Dermis blood vessel endothelial cell (primary cell): Measurements from ENCODE around the gene GID8. TPM values are rescaled to one million over a fixed set of nuclear protein-coding genes. Genes with fewer than 3 reads are reported as not detected.

Source experiments
- DNase-seq: peaks from one replicate; pipeline ENCODE4 v3.0.0; 2010
- total RNA-seq: library from RNA; depleted of rRNA; stranded (reverse); fragments of >200 nt; gene quantifications from 2 replicates; pipeline ENCODE4 v1.2.3, GENCODE V29; 2014

Gene GID8
- 43.4 and 43.7 TPM in 2 replicates for total RNA-seq

GRCh38 chr20:62938105-62938888 is at the start of gene GID8:
TSS of gene GID8 (plus strand) at chr20:62938147. CDS start at chr20:62941503, 3,356 bp downstream.
- peak; percentile 67 for DNase-seq

- DNase-seq: no peak
Measured at GRCh38 chr20:62888406-62888805, 49.5 kb upstream of the GID8 start.

GRCh38 chr20:62888910-62889309 is 49.0 kb upstream of the GID8 start:
- no peak for DNase-seq

- DNase-seq: no peak
Measured at GRCh38 chr20:62889411-62889810, 48.5 kb upstream of the GID8 start.

- no peak for DNase-seq
Measured at GRCh38 chr20:62889871-62890270, 48.1 kb upstream of the GID8 start.

GRCh38 chr20:62890444-62890843 is 47.5 kb upstream of the GID8 start:
- no peak for DNase-seq

GRCh38 chr20:62891111-62891510 is 46.8 kb upstream of the GID8 start:
- DNase-seq: peak; percentile 22

GRCh38 chr20:62892348-62893304 is 45.3 kb upstream of the GID8 start:
- no peak for DNase-seq

GRCh38 chr20:62893700-62894099 is 44.2 kb upstream of the GID8 start:
- DNase-seq: peak; percentile 17

GRCh38 chr20:62894261-62894660 is 43.7 kb upstream of the GID8 start:
- no peak for DNase-seq

- DNase-seq: no peak
Measured at GRCh38 chr20:62895539-62895938, 42.4 kb upstream of the GID8 start.

- no peak for DNase-seq
Measured at GRCh38 chr20:62896526-62896925, 41.4 kb upstream of the GID8 start.

GRCh38 chr20:62897666-62898065 is 40.3 kb upstream of the GID8 start:
- no peak for DNase-seq

- DNase-seq: no peak
Measured at GRCh38 chr20:62898093-62898964, 39.6 kb upstream of the GID8 start.

GRCh38 chr20:62898970-62899632 is 38.8 kb upstream of the GID8 start:
- no peak for DNase-seq

GRCh38 chr20:62899633-62900051 is 38.3 kb upstream of the GID8 start:
- no peak for DNase-seq

- peak; percentile 84 for DNase-seq
Measured at GRCh38 chr20:62900052-62900691, 37.8 kb upstream of the GID8 start.

GRCh38 chr20:62900692-62901584 is 37.0 kb upstream of the GID8 start:
- DNase-seq: peak; percentile 58

GRCh38 chr20:62901891-62902290 is 36.1 kb upstream of the GID8 start:
- no peak for DNase-seq

- DNase-seq: no peak
Measured at GRCh38 chr20:62902926-62903615, 34.9 kb upstream of the GID8 start.
